ENCODE measurements around the gene MED23. TPM values are rescaled to one million over a fixed set of nuclear protein-coding genes. Genes with fewer than 3 reads are reported as not detected.

Gene MED23
- total RNA-seq, 1 experiment from 2014 or later, result 18.1 TPM

DNA sequence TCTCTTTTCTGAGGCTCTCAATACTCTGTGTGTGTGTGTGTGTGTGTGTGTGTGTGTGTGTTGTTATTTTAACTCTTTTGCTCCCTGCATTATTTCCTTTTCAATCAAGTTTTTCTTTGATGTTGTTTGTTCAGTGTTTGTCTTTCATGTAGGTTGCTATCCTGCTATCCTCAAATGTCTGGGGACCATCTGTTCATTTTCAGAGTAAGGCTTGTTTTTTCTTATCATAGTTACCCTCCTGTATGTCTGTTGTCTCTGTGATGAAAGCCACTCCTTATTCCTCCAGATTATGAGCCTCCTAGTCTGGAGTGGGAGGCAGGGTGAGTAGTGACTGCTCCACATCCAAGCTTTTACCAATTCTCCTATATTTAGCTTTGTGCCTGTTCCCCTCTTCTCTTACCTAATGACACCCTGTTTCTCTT is 18.2 kb upstream of the MED23 start:
- intact Hi-C loops (cut with micrococcal nuclease), result no loop called here
- H2AFZ ChIP-seq (ENCODE audit: low read length), result no peak overlapping the region

DNA sequence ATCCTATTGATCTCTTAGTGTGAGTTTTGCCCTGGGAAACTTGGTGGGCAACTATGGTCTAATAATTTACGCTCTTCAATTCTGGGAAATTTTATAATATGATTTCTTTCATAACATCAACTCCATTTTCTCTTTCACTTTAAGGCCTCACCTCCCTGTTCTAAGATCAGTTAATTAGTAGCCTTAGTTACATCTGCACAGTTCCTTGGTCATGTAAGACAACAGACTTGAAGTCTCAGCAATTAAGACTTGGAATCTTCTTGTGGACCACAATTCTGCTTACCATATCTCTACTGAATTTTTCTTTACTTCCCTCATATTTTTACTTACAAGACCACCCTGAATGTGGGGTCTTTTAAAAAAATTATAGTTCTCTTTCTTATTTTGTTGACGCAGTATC is 17.8 kb upstream of the MED23 start:
- ATAC-seq (no peak), DNase-seq (no peak)
- Histone ChIP-seq H3K9me3 (ENCODE audit: low read length) (no peaks in the 10 kb centered on the region), H4K20me1 (ENCODE audit: low read length) (no peaks in the 10 kb centered on the region), H3F3A (ENCODE audit: low read length, unreplicated experiment) (no peaks in the 10 kb centered on the region), H3K36me3 (ENCODE audit: low read depth, low read length) (no peaks in the 10 kb centered on the region), H3K4me1 (ENCODE audit: insufficient read depth, low read length) (peaks cover 5% of the 10 kb centered on the region), H3K27me3 (ENCODE audit: low read length) (no peaks in the 10 kb centered on the region), H2AFZ (ENCODE audit: low read length) (no peak overlapping the region), H3K27ac (ENCODE audit: low read length) (no peak overlapping the region), H3K9me2 (replicated peaks; ENCODE audit: low read length) (no peaks in the 10 kb centered on the region), H3K9ac (ENCODE audit: low read length) (no peak overlapping the region), H3K4me2 (ENCODE audit: low read length) (no peak overlapping the region), H3K79me2 (ENCODE audit: low read length) (no peaks in the 10 kb centered on the region), H3K4me3 (ENCODE audit: low read length) (no peak overlapping the region)
- CTCF ChIA-PET, result no interaction called here
- POLR2A ChIA-PET (ENCODE audit: unreplicated experiment), result no interaction called here
- intact Hi-C loops (cut with micrococcal nuclease), result no loop called here
- BruUV-seq (replicated peaks), result no TSS peak
- TF ChIP-seq, protein P1, sequence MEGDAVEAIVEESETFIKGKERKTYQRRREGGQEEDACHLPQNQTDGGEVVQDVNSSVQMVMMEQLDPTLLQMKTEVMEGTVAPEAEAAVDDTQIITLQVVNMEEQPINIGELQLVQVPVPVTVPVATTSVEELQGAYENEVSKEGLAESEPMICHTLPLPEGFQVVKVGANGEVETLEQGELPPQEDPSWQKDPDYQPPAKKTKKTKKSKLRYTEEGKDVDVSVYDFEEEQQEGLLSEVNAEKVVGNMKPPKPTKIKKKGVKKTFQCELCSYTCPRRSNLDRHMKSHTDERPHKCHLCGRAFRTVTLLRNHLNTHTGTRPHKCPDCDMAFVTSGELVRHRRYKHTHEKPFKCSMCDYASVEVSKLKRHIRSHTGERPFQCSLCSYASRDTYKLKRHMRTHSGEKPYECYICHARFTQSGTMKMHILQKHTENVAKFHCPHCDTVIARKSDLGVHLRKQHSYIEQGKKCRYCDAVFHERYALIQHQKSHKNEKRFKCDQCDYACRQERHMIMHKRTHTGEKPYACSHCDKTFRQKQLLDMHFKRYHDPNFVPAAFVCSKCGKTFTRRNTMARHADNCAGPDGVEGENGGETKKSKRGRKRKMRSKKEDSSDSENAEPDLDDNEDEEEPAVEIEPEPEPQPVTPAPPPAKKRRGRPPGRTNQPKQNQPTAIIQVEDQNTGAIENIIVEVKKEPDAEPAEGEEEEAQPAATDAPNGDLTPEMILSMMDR (conservative IDR thresholded peaks at IDR 0.05; ENCODE audit: low read depth, low read length), result no peak
- TF ChIP-seq EZH2phosphoT487 (IDR thresholded peaks at IDR 0.05; ENCODE audit: borderline replicate concordance, low read length), result no peak
- TF ChIP-seq EZH2 (IDR thresholded peaks at IDR 0.05; ENCODE audit: low read length, unreplicated experiment), result no peak

More for the DNA sequence above, 18.2 kb upstream of the MED23 start:
- DNase-seq, result no peak
- ATAC-seq, result no peak
- Histone ChIP-seq H3F3A (ENCODE audit: low read length, unreplicated experiment) (no peaks in the 10 kb centered on the region), H4K20me1 (ENCODE audit: low read length) (no peaks in the 10 kb centered on the region), H3K4me2 (ENCODE audit: low read length) (no peak overlapping the region), H3K9ac (ENCODE audit: low read length) (no peak overlapping the region), H3K27ac (ENCODE audit: low read length) (no peak overlapping the region), H3K9me2 (replicated peaks; ENCODE audit: low read length) (no peaks in the 10 kb centered on the region), H3K27me3 (ENCODE audit: low read length) (no peaks in the 10 kb centered on the region), H3K79me2 (ENCODE audit: low read length) (no peaks in the 10 kb centered on the region), H3K4me3 (ENCODE audit: low read length) (no peak overlapping the region), H3K36me3 (ENCODE audit: low read depth, low read length) (no peaks in the 10 kb centered on the region), H3K4me1 (ENCODE audit: insufficient read depth, low read length) (peaks cover 10% of the 10 kb centered on the region), H3K9me3 (ENCODE audit: low read length) (no peaks in the 10 kb centered on the region)
- TF ChIP-seq, protein P1 (conservative IDR thresholded peaks at IDR 0.05; ENCODE audit: low read depth, low read length), result no peak
- TF ChIP-seq EZH2phosphoT487 (IDR thresholded peaks at IDR 0.05; ENCODE audit: borderline replicate concordance, low read length) (no peak), EZH2 (IDR thresholded peaks at IDR 0.05; ENCODE audit: low read length, unreplicated experiment) (no peak)
- BruUV-seq (replicated peaks), result no TSS peak
- ChIA-PET POLR2A (ENCODE audit: unreplicated experiment) (no interaction called here), CTCF (no interaction called here)

DNA sequence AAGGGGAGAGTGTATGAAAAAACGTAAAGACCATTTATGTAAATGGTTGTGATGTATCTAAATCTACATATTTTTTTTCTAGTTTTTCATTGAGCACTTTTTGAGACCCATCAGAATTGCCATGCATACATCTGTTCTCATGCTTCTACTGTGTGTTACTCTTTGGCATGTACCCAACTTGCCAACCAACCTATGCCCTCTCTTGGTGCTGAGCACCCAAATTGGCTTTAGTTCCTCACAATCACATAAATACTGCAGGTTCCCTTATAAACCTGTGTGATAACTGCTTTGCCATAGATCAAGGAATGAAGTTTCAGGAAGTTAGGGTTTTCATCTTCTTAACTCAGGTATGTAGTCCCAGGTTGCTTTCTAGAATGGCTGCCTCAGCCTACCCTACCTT is 16.9 kb upstream of the MED23 start:
- no peaks in the 10 kb centered on the region for H4K20me1 ChIP-seq (ENCODE audit: low read length)
- no peak for ATAC-seq
- POLR2A ChIA-PET (ENCODE audit: unreplicated experiment), result no interaction called here
- TF ChIP-seq EZH2phosphoT487 (IDR thresholded peaks at IDR 0.05; ENCODE audit: borderline replicate concordance, low read length), result no peak
- TF ChIP-seq EZH2 (IDR thresholded peaks at IDR 0.05; ENCODE audit: low read length, unreplicated experiment), result no peak
- TF ChIP-seq, protein P1 (conservative IDR thresholded peaks at IDR 0.05; ENCODE audit: low read depth, low read length), result no peak
- no peak overlapping the region for H3K4me3 ChIP-seq (ENCODE audit: low read length)
- no peaks in the 10 kb centered on the region for H3K9me2 ChIP-seq (replicated peaks; ENCODE audit: low read length)
- H3K79me2 ChIP-seq (ENCODE audit: low read length), result no peaks in the 10 kb centered on the region
- no peak overlapping the region for H3K4me2 ChIP-seq (ENCODE audit: low read length)
- no peaks in the 10 kb centered on the region for H3K9me3 ChIP-seq (ENCODE audit: low read length)
- BruUV-seq (replicated peaks), result no TSS peak
- H3K9ac ChIP-seq (ENCODE audit: low read length), result no peak overlapping the region
- no peaks in the 10 kb centered on the region for H3K4me1 ChIP-seq (ENCODE audit: insufficient read depth, low read length)
- no peak for DNase-seq
- H3F3A ChIP-seq (ENCODE audit: low read length, unreplicated experiment), result no peaks in the 10 kb centered on the region
- H3K27me3 ChIP-seq (ENCODE audit: low read length), result no peaks in the 10 kb centered on the region
- no peak overlapping the region for H3K27ac ChIP-seq (ENCODE audit: low read length)
- H2AFZ ChIP-seq (ENCODE audit: low read length), result no peak overlapping the region
- H3K36me3 ChIP-seq (ENCODE audit: low read depth, low read length), result no peaks in the 10 kb centered on the region
- CTCF ChIA-PET, result no interaction called here
- intact Hi-C loops (cut with micrococcal nuclease), result no loop called here

All from PC-3 (cell line).